IMR-90 (cell line): ENCODE data around the gene MCM5.

Source experiments
- CEBPB ChIP-seq: IDR thresholded peaks from 2 replicates; pipeline ENCODE4 v1.6.1; 2012; ENCODE audit warnings: low read depth, low read length, improper control_type of control experiment
- ELK1 ChIP-seq: fragments of 150-350 bp; IDR thresholded peaks from 2 replicates; pipeline ENCODE4 v1.6.1; 2016; ENCODE audit warnings: low read depth, mild to moderate bottlenecking, low read length, moderate library complexity, borderline replicate concordance
- MAZ ChIP-seq: IDR thresholded peaks from 2 replicates; pipeline ENCODE4 v1.6.1; 2012; ENCODE audit warnings: low read depth, mild to moderate bottlenecking, low read length, improper control_type of control experiment, moderate library complexity, borderline replicate concordance
- MXI1 ChIP-seq: IDR thresholded peaks from 2 replicates; pipeline ENCODE4 v1.6.1; 2012; ENCODE audit warnings: low read depth, mild to moderate bottlenecking, low read length, moderate library complexity, borderline replicate concordance
- NFE2L2 ChIP-seq: fragments of 150-350 bp; IDR thresholded peaks from 2 replicates; pipeline ENCODE4 v1.6.1; 2016; ENCODE audit warnings: low read depth, mild to moderate bottlenecking, low read length
- POLR2A ChIP-seq: IDR thresholded peaks from 2 replicates; pipeline ENCODE4 v1.6.1; 2012; ENCODE audit warnings: mild to moderate bottlenecking, low read depth, low read length
- RAD21 ChIP-seq: IDR thresholded peaks from 2 replicates; pipeline ENCODE4 v1.6.1; 2012; ENCODE audit warnings: low read length, improper control_type of control experiment
- SMC3 ChIP-seq: fragments of 150-350 bp; IDR thresholded peaks from 2 replicates; pipeline ENCODE4 v1.6.1; 2016; ENCODE audit warnings: low read depth, mild to moderate bottlenecking, antibody characterized with exemption, low read length, moderate library complexity
- TF ChIP-seq, protein P1 (sequence below): conservative IDR thresholded peaks from 2 replicates; pipeline ENCODE4 v1.5.1; 2012; ENCODE audit warnings: mild to moderate bottlenecking, low read depth, low read length, improper control_type of control experiment
- TF ChIP-seq, protein P2 (sequence below): fragments of 150-350 bp; IDR thresholded peaks from 2 replicates; pipeline ENCODE4 v1.6.1; 2017; ENCODE audit warnings: mild to moderate bottlenecking, antibody characterized with exemption, low read length, low read depth

- TF ChIP-seq, protein P1, sequence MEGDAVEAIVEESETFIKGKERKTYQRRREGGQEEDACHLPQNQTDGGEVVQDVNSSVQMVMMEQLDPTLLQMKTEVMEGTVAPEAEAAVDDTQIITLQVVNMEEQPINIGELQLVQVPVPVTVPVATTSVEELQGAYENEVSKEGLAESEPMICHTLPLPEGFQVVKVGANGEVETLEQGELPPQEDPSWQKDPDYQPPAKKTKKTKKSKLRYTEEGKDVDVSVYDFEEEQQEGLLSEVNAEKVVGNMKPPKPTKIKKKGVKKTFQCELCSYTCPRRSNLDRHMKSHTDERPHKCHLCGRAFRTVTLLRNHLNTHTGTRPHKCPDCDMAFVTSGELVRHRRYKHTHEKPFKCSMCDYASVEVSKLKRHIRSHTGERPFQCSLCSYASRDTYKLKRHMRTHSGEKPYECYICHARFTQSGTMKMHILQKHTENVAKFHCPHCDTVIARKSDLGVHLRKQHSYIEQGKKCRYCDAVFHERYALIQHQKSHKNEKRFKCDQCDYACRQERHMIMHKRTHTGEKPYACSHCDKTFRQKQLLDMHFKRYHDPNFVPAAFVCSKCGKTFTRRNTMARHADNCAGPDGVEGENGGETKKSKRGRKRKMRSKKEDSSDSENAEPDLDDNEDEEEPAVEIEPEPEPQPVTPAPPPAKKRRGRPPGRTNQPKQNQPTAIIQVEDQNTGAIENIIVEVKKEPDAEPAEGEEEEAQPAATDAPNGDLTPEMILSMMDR: no peak
- TF ChIP-seq POLR2A (no peak), NFE2L2 (no peak), RAD21 (no peak), SMC3 (no peak), MAZ (no peak), ELK1 (no peak), MXI1 (no peak), CEBPB (no peak)
- TF ChIP-seq, protein P2, sequence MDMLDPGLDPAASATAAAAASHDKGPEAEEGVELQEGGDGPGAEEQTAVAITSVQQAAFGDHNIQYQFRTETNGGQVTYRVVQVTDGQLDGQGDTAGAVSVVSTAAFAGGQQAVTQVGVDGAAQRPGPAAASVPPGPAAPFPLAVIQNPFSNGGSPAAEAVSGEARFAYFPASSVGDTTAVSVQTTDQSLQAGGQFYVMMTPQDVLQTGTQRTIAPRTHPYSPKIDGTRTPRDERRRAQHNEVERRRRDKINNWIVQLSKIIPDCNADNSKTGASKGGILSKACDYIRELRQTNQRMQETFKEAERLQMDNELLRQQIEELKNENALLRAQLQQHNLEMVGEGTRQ: no peak
Measured at GRCh38 chr22:35424081-35424480, 24.1 kb downstream of the MCM5 start.
